ENCODE results near the gene MYRIP.

GRCh38 chr3:40207796-40208195 lies 398.4 kb downstream of the MYRIP start:
- TF ChIP-seq CTCF (IDR thresholded peaks at IDR 0.05) (no peak), POLR2A (IDR thresholded peaks at IDR 0.05) (no peak)

All from thyroid gland (tissue), 4 donors.